Liver (tissue), 3 donors: Measurements from ENCODE around the gene GSAP.

Experiments used
- ATF3 ChIP-seq: IDR thresholded peaks from 2 replicates; pipeline ENCODE4 v1.6.1; 2016; ENCODE audit warnings: antibody characterized with exemption
- REST ChIP-seq: IDR thresholded peaks from 2 replicates; pipeline ENCODE4 v1.6.1; 2016; ENCODE audit warnings: antibody characterized with exemption, mild to moderate bottlenecking
- TAF1 ChIP-seq: conservative IDR thresholded peaks from 2 replicates; pipeline ENCODE4 v1.6.1; 2016; ENCODE audit warnings: antibody characterized with exemption, mild to moderate bottlenecking
- ZBTB33 ChIP-seq: IDR thresholded peaks from 2 replicates; pipeline ENCODE4 v1.6.1; 2016; ENCODE audit warnings: antibody characterized with exemption
- TF ChIP-seq, protein P1 (sequence below): fragments of 150-350 bp; IDR thresholded peaks from 2 replicates; pipeline ENCODE4 v1.5.1; 2017; ENCODE audit warnings: improper control_type of control experiment, low read depth, low read length; ENCODE audit not compliant: missing input control
- donor health status: healthy.
- donor health status: healthy.

GRCh38 chr7:77407906-77408305 lies 8.2 kb downstream of the GSAP start:
- TF ChIP-seq, protein P1, sequence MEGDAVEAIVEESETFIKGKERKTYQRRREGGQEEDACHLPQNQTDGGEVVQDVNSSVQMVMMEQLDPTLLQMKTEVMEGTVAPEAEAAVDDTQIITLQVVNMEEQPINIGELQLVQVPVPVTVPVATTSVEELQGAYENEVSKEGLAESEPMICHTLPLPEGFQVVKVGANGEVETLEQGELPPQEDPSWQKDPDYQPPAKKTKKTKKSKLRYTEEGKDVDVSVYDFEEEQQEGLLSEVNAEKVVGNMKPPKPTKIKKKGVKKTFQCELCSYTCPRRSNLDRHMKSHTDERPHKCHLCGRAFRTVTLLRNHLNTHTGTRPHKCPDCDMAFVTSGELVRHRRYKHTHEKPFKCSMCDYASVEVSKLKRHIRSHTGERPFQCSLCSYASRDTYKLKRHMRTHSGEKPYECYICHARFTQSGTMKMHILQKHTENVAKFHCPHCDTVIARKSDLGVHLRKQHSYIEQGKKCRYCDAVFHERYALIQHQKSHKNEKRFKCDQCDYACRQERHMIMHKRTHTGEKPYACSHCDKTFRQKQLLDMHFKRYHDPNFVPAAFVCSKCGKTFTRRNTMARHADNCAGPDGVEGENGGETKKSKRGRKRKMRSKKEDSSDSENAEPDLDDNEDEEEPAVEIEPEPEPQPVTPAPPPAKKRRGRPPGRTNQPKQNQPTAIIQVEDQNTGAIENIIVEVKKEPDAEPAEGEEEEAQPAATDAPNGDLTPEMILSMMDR: no peak
- TF ChIP-seq ZBTB33: no peak
- no peak for TF ChIP-seq REST
- TF ChIP-seq ATF3: no peak
- TF ChIP-seq TAF1: no peak
